ENCODE data around the gene PTPRN2.
A peak's percentile ranks its signal among the peaks of the same experiment; 100 is the strongest.

Gene PTPRN2

DNA sequence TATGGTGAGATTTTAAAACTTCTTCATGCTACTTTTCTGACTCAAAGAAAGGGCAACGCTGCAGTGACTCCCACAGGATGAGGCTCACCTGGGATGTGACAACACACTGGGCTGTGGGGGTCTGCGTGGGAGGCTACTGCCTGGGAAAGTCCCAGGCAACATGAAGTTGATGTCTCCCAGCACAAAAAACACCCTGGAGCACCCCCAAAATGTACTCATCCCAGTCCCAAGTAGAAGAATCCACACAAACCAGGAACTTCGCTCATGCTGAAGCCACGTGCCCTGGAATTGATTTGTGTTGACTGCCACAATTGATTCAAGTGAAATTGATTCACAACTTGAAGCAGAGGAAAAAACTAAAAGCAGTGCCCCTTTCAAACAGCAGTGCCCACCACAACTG, 24.9 kb upstream of the PTPRN2 start:
- no peak overlapping the region for H3K27ac Mint-ChIP-seq (ENCODE audit: low read depth)
- peaks cover 10% of the 10 kb centered on the region for H3K4me1 Mint-ChIP-seq
- DNase-seq (ENCODE audit: low spot score in 2 of 2) (no peak), ATAC-seq (replicated peaks; ENCODE audit: extremely low read depth, poor library complexity, severe bottlenecking) (no peak)
- no peaks in the 10 kb centered on the region for H3K36me3 Mint-ChIP-seq (ENCODE audit: insufficient read depth)
- H3K9me3 Mint-ChIP-seq = no peaks in the 10 kb centered on the region
- H3K4me3 Mint-ChIP-seq = no peak overlapping the region
- H3K27me3 Mint-ChIP-seq = no peaks in the 10 kb centered on the region

DNA sequence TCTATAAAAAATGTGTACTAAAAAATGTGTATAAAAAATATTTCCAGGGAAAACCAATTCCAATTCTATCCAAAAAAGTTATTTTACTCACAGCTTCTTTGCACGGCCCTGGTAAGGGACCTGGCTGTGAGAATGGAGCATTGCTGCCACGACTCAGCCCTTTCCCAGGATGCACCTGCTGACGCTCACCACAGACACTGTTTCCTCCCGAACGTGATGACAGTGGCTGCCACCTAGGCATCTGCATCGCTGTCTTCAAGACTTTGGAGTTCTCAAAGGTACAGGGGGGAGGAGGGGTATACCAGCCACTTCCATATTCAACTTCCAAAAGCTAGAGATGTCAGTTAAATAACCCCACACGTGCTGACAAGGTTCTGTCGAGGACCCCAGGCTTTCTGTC, 23.9 kb upstream of the PTPRN2 start:
- Mint-ChIP-seq H3K4me3 (no peak overlapping the region), H3K9me3 (no peaks in the 10 kb centered on the region), H3K27ac (ENCODE audit: low read depth) (no peak overlapping the region), H3K27me3 (no peaks in the 10 kb centered on the region), H3K4me1 (peaks cover 10% of the 10 kb centered on the region), H3K36me3 (ENCODE audit: insufficient read depth) (no peaks in the 10 kb centered on the region)
- ATAC-seq (replicated peaks; ENCODE audit: extremely low read depth, poor library complexity, severe bottlenecking) (no peak), DNase-seq (ENCODE audit: low spot score in 2 of 2) (no peak)

- Mint-ChIP-seq H3K9me3 (no peaks in the 10 kb centered on the region), H3K27me3 (no peaks in the 10 kb centered on the region), H3K4me1 (peaks cover 10% of the 10 kb centered on the region), H3K4me3 (no peak overlapping the region), H3K27ac (ENCODE audit: low read depth) (peak overlapping the region; percentile 29), H3K36me3 (ENCODE audit: insufficient read depth) (no peaks in the 10 kb centered on the region)
- ATAC-seq (replicated peaks; ENCODE audit: extremely low read depth, poor library complexity, severe bottlenecking) = no peak
- DNase-seq (ENCODE audit: low spot score in 2 of 2) = no peak
These were observed 21.8 kb upstream of the PTPRN2 start for GRCh38 chr7:158609313-158609974.

- Mint-ChIP-seq H3K27ac (ENCODE audit: low read depth) (no peak overlapping the region), H3K36me3 (ENCODE audit: insufficient read depth) (no peaks in the 10 kb centered on the region), H3K4me1 (peaks cover 10% of the 10 kb centered on the region), H3K27me3 (no peaks in the 10 kb centered on the region), H3K9me3 (no peaks in the 10 kb centered on the region), H3K4me3 (no peak overlapping the region)
- no peak for ATAC-seq (replicated peaks; ENCODE audit: extremely low read depth, poor library complexity, severe bottlenecking)
- DNase-seq (ENCODE audit: low spot score in 2 of 2) = no peak
These were observed 19.9 kb upstream of the PTPRN2 start for GRCh38 chr7:158607563-158607962.

- Mint-ChIP-seq H3K4me1 (peaks cover 10% of the 10 kb centered on the region), H3K27me3 (no peaks in the 10 kb centered on the region), H3K4me3 (no peak overlapping the region), H3K27ac (ENCODE audit: low read depth) (no peak overlapping the region), H3K36me3 (ENCODE audit: insufficient read depth) (no peaks in the 10 kb centered on the region), H3K9me3 (no peaks in the 10 kb centered on the region)
- DNase-seq (ENCODE audit: low spot score in 2 of 2) (no peak), ATAC-seq (replicated peaks; ENCODE audit: extremely low read depth, poor library complexity, severe bottlenecking) (no peak)
These were observed 19.2 kb upstream of the PTPRN2 start for GRCh38 chr7:158606671-158607424.

GRCh38 chr7:158606129-158606528, 18.5 kb upstream of the PTPRN2 start:
- DNase-seq (ENCODE audit: low spot score in 2 of 2) (no peak), ATAC-seq (replicated peaks; ENCODE audit: extremely low read depth, poor library complexity, severe bottlenecking) (no peak)
- H3K4me1 Mint-ChIP-seq = peaks cover 10% of the 10 kb centered on the region
- no peaks in the 10 kb centered on the region for H3K9me3 Mint-ChIP-seq
- no peaks in the 10 kb centered on the region for H3K36me3 Mint-ChIP-seq (ENCODE audit: insufficient read depth)
- H3K27ac Mint-ChIP-seq (ENCODE audit: low read depth) = no peak overlapping the region
- no peaks in the 10 kb centered on the region for H3K27me3 Mint-ChIP-seq
- H3K4me3 Mint-ChIP-seq = no peak overlapping the region

- no peak for DNase-seq (ENCODE audit: low spot score in 2 of 2)
- Mint-ChIP-seq H3K4me1 (no peaks in the 10 kb centered on the region), H3K36me3 (ENCODE audit: insufficient read depth) (no peaks in the 10 kb centered on the region), H3K9me3 (no peaks in the 10 kb centered on the region), H3K4me3 (no peak overlapping the region), H3K27me3 (no peaks in the 10 kb centered on the region), H3K27ac (ENCODE audit: low read depth) (no peak overlapping the region)
- ATAC-seq (replicated peaks; ENCODE audit: extremely low read depth, poor library complexity, severe bottlenecking) = no peak
These were observed 16.4 kb upstream of the PTPRN2 start for GRCh38 chr7:158603773-158604755.

GRCh38 chr7:158602905-158603772, 15.5 kb upstream of the PTPRN2 start:
- H3K4me1 Mint-ChIP-seq = no peaks in the 10 kb centered on the region
- no peaks in the 10 kb centered on the region for H3K36me3 Mint-ChIP-seq (ENCODE audit: insufficient read depth)
- no peaks in the 10 kb centered on the region for H3K9me3 Mint-ChIP-seq
- no peak for ATAC-seq (replicated peaks; ENCODE audit: extremely low read depth, poor library complexity, severe bottlenecking)
- no peak for DNase-seq (ENCODE audit: low spot score in 2 of 2)
- no peak overlapping the region for H3K27ac Mint-ChIP-seq (ENCODE audit: low read depth)
- H3K27me3 Mint-ChIP-seq = no peaks in the 10 kb centered on the region
- H3K4me3 Mint-ChIP-seq = no peak overlapping the region

GRCh38 chr7:158602041-158602440, 14.4 kb upstream of the PTPRN2 start:
- Mint-ChIP-seq H3K36me3 (ENCODE audit: insufficient read depth) (no peaks in the 10 kb centered on the region), H3K9me3 (no peaks in the 10 kb centered on the region), H3K4me1 (no peaks in the 10 kb centered on the region), H3K27ac (ENCODE audit: low read depth) (no peak overlapping the region), H3K4me3 (no peak overlapping the region), H3K27me3 (no peaks in the 10 kb centered on the region)
- DNase-seq (ENCODE audit: low spot score in 2 of 2) (no peak), ATAC-seq (replicated peaks; ENCODE audit: extremely low read depth, poor library complexity, severe bottlenecking) (no peak)

DNA sequence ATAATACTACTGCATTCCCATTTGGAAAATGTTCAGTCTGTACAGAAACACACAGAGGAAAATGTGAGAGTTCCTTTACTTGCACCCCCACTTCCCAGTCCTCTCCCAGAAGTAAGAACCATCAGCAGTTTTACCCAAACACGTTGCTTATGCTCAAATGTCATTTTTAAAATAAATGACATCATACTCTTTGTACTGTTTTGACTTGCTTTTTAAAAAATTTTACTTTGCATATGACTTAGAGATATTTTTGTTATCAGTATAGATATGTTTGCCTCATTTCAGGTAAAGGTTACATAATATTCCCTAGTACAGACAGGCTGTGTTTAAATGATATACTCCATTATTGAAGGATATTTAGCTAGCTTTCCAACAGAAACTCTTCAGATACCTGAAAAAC, 13.5 kb upstream of the PTPRN2 start:
- H3K4me3 Mint-ChIP-seq = no peak overlapping the region
- H3K9me3 Mint-ChIP-seq = no peaks in the 10 kb centered on the region
- H3K27me3 Mint-ChIP-seq = no peaks in the 10 kb centered on the region
- no peaks in the 10 kb centered on the region for H3K4me1 Mint-ChIP-seq
- ATAC-seq (replicated peaks; ENCODE audit: extremely low read depth, poor library complexity, severe bottlenecking) (no peak), DNase-seq (ENCODE audit: low spot score in 2 of 2) (no peak)
- H3K36me3 Mint-ChIP-seq (ENCODE audit: insufficient read depth) = peaks cover 4% of the 10 kb centered on the region
- H3K27ac Mint-ChIP-seq (ENCODE audit: low read depth) = no peak overlapping the region

GRCh38 chr7:158596745-158597144, 9.1 kb upstream of the PTPRN2 start:
- peaks cover 9% of the 10 kb centered on the region for H3K36me3 Mint-ChIP-seq (ENCODE audit: insufficient read depth)
- ATAC-seq (replicated peaks; ENCODE audit: extremely low read depth, poor library complexity, severe bottlenecking) = no peak
- no peak for DNase-seq (ENCODE audit: low spot score in 2 of 2)
- H3K27me3 Mint-ChIP-seq = no peaks in the 10 kb centered on the region
- no peak overlapping the region for H3K27ac Mint-ChIP-seq (ENCODE audit: low read depth)
- H3K4me1 Mint-ChIP-seq = no peaks in the 10 kb centered on the region
- no peak overlapping the region for H3K4me3 Mint-ChIP-seq
- H3K9me3 Mint-ChIP-seq = no peaks in the 10 kb centered on the region

GRCh38 chr7:158596309-158596708, 8.7 kb upstream of the PTPRN2 start:
- Mint-ChIP-seq H3K36me3 (ENCODE audit: insufficient read depth) (peaks cover 9% of the 10 kb centered on the region), H3K4me3 (peak overlapping the region; percentile 9), H3K4me1 (no peaks in the 10 kb centered on the region), H3K9me3 (no peaks in the 10 kb centered on the region), H3K27ac (ENCODE audit: low read depth) (no peak overlapping the region), H3K27me3 (no peaks in the 10 kb centered on the region)
- DNase-seq (ENCODE audit: low spot score in 2 of 2) = no peak
- ATAC-seq (replicated peaks; ENCODE audit: extremely low read depth, poor library complexity, severe bottlenecking) = no peak

Data from central memory CD8-positive, alpha-beta T cell (primary cell).